H1 (cell line): Measurements from ENCODE around the gene TMEM178B. TPM values are rescaled to one million over a fixed set of nuclear protein-coding genes. Genes with fewer than 3 reads are reported as not detected.

Source experiments
- CTCF ChIA-PET: fragments of 300-600 bp; sonication (Branson Sonifier 250); formaldehyde crosslinking; loops from one replicate; lab custom pipeline; 2021; ENCODE audit not compliant: partially characterized antibody; lab: Charles Lee
- POLR2A ChIA-PET: fragments of 300-600 bp; sonication (Branson Sonifier 250); formaldehyde crosslinking; loops from one replicate; lab custom pipeline; 2021; ENCODE audit warnings: inconsistent platforms; ENCODE audit not compliant: partially characterized antibody; lab: Charles Lee
- DNase-seq, 2 experiments: peaks; one replicate each; pipeline versions ENCODE4 v3.0.0 to v3.0.0-alpha.2; 2010 to 2022; ENCODE audit warnings: low spot score in 2 of 2, low read depth in 1 of 2, mixed read lengths in 1 of 2
- FAIRE-seq: peaks from 2 replicates; lab custom pipeline; 2011; peaks lifted over from hg19 to GRCh38; lab: Jason Lieb, UNC
- H2AFZ ChIP-seq: 2 replicates; pipeline ENCODE4 v1.8.1; 2012; ENCODE audit warnings: low read length, inconsistent platforms
- H2AK5ac ChIP-seq: 2 replicates; pipeline ENCODE4 v1.6.1; 2013; ENCODE audit warnings: low read depth, low read length
- H2BK120ac ChIP-seq: replicated peaks from 2 replicates; pipeline ENCODE3; 2013; ENCODE audit warnings: low read depth, low read length, inconsistent platforms
- H2BK12ac ChIP-seq: 2 replicates; pipeline ENCODE4 v1.6.1; 2013; ENCODE audit warnings: low read depth, low read length
- H2BK15ac ChIP-seq: 2 replicates; pipeline ENCODE4 v1.6.1; 2013; ENCODE audit warnings: low read length
- H2BK20ac ChIP-seq: 2 replicates; pipeline ENCODE4 v1.6.1; 2013; ENCODE audit warnings: low read length
- H2BK5ac ChIP-seq: 2 replicates; pipeline ENCODE4 v1.6.1; 2013; ENCODE audit warnings: low read depth, low read length
- H3K14ac ChIP-seq: 2 replicates; pipeline ENCODE4 v1.6.1; 2013; ENCODE audit warnings: inconsistent platforms; ENCODE audit not compliant: insufficient read length
- H3K18ac ChIP-seq: 2 replicates; pipeline ENCODE4 v1.6.1; 2013; ENCODE audit warnings: low read length; ENCODE audit errors: extremely low read depth
- H3K23ac ChIP-seq: 2 replicates; pipeline ENCODE4 v1.6.1; 2013; ENCODE audit warnings: inconsistent platforms; ENCODE audit not compliant: insufficient read length
- H3K23me2 ChIP-seq: 2 replicates; pipeline ENCODE4 v1.6.1; 2013; ENCODE audit warnings: low read depth, low read length
- H3K27ac ChIP-seq: 2 replicates; pipeline ENCODE4 v1.6.1; 2011; ENCODE audit warnings: low read depth, low read length, inconsistent platforms
- H3K27me3 ChIP-seq, 4 experiments: replicated peaks in 1 of 4; 1 replicate in 1 of 4; 2 replicates in 3 of 4; pipeline versions ENCODE4 v1.6.1 to v1.8.1; 2011 to 2013; ENCODE audit warnings: low read length in 3 of 4, mild to moderate bottlenecking in 3 of 4, inconsistent platforms in 2 of 4, mixed read lengths in 2 of 4, moderate library complexity in 1 of 4; ENCODE audit not compliant: control insufficient read depth in 3 of 4, insufficient read depth in 3 of 4; ENCODE audit errors: extremely low read depth in 1 of 4
- H3K36me3 ChIP-seq, 4 experiments: 2 replicates each; pipeline versions ENCODE4 v1.6.1 to v1.8.1; 2011 to 2013; ENCODE audit warnings: mild to moderate bottlenecking in 4 of 4, low read length in 3 of 4, moderate library complexity in 2 of 4, control low read depth in 1 of 4, inconsistent platforms in 1 of 4; ENCODE audit not compliant: insufficient read depth in 4 of 4, control insufficient read depth in 2 of 4
- H3K4ac ChIP-seq: replicated peaks from 2 replicates; pipeline ENCODE3; 2013; ENCODE audit warnings: low read length, low read depth, mixed read lengths, inconsistent platforms; ENCODE audit not compliant: insufficient read length
- H3K4me1 ChIP-seq, 4 experiments: replicated peaks in 1 of 4; 1 replicate in 1 of 4; 2 replicates in 3 of 4; pipeline versions ENCODE4 v1.6.1 to v1.8.1; 2011 to 2013; ENCODE audit warnings: low read length in 3 of 4, inconsistent platforms in 2 of 4, mixed read lengths in 1 of 4; ENCODE audit not compliant: insufficient read depth in 4 of 4, control insufficient read depth in 3 of 4
- H3K4me2 ChIP-seq, 2 experiments: 2 replicates each; pipeline versions ENCODE4 v1.6.1 to v1.8.1; 2011 to 2013; ENCODE audit warnings: low read depth in 2 of 2, low read length in 2 of 2, control low read depth in 1 of 2, inconsistent platforms in 1 of 2, mild to moderate bottlenecking in 1 of 2; ENCODE audit not compliant: insufficient read depth in 1 of 2
- H3K4me3 ChIP-seq, 4 experiments: fragments of 200-600, 300-600 bp in 1 of 4; sonication (generic), shearing (Covaris generic), sonication (Bioruptor Twin) in 1 of 4; 2 replicates each; pipeline versions ENCODE4 v1.5.1 to v1.8.1; 2011 to 2016; ENCODE audit warnings: low read length in 4 of 4, low read depth in 3 of 4, control low read depth in 2 of 4, inconsistent platforms in 2 of 4, mild to moderate bottlenecking in 2 of 4, mixed read lengths in 1 of 4, moderate library complexity in 1 of 4; ENCODE audit not compliant: insufficient read depth in 2 of 4; ENCODE audit errors: extremely low read depth in 1 of 4
- H3K56ac ChIP-seq: replicated peaks from 2 replicates; pipeline ENCODE3; 2013; ENCODE audit warnings: low read depth, mild to moderate bottlenecking, mixed read lengths, low read length, inconsistent platforms; ENCODE audit not compliant: insufficient read length
- H3K79me1 ChIP-seq: 2 replicates; pipeline ENCODE4 v1.6.1; 2013; ENCODE audit warnings: low read depth, low read length, control low read depth
- H3K79me2 ChIP-seq, 2 experiments: 2 replicates each; pipeline versions ENCODE4 v1.6.1 to v1.8.1; 2012 to 2013; ENCODE audit warnings: low read length in 2 of 2, mild to moderate bottlenecking in 2 of 2, inconsistent platforms in 1 of 2; ENCODE audit not compliant: insufficient read depth in 2 of 2, control insufficient read depth in 1 of 2
- H3K9ac ChIP-seq, 4 experiments: replicated peaks in 1 of 4; 1 replicate in 1 of 4; 2 replicates in 3 of 4; pipeline versions ENCODE4 v1.6.1 to v1.8.1; 2011 to 2013; ENCODE audit warnings: low read depth in 3 of 4, low read length in 3 of 4, control low read depth in 2 of 4, mild to moderate bottlenecking in 2 of 4, moderate library complexity in 2 of 4, inconsistent platforms in 1 of 4; ENCODE audit errors: extremely low read depth in 1 of 4
- H3K9me3 ChIP-seq, 2 experiments: 2 replicates each; pipeline versions ENCODE4 v1.6.1 to v1.8.1; 2012 to 2013; ENCODE audit warnings: mild to moderate bottlenecking in 2 of 2, moderate library complexity in 2 of 2, control low read depth in 1 of 2, inconsistent platforms in 1 of 2, low read depth in 1 of 2, low read length in 1 of 2, mixed read lengths in 1 of 2; ENCODE audit not compliant: insufficient read depth in 2 of 2
- H4K20me1 ChIP-seq, 2 experiments: replicated peaks in 1 of 2; 2 replicates each; pipeline versions ENCODE3 to v1.8.1; 2011 to 2013; ENCODE audit warnings: inconsistent platforms in 2 of 2, low read length in 2 of 2, mild to moderate bottlenecking in 1 of 2; ENCODE audit not compliant: insufficient read depth in 2 of 2, control insufficient read depth in 1 of 2
- H4K5ac ChIP-seq: 2 replicates; pipeline ENCODE4 v1.6.1; 2013; ENCODE audit warnings: low read length, low read depth, mixed read lengths, inconsistent platforms; ENCODE audit not compliant: insufficient read length
- H4K8ac ChIP-seq: 2 replicates; pipeline ENCODE4 v1.8.0; 2013; ENCODE audit warnings: mild to moderate bottlenecking, moderate library complexity, low read length, inconsistent platforms; ENCODE audit not compliant: insufficient read depth; ENCODE audit errors: extremely low read depth
- H4K91ac ChIP-seq: replicated peaks from 2 replicates; pipeline ENCODE3; 2013; ENCODE audit warnings: low read length, mixed read lengths, inconsistent platforms; ENCODE audit not compliant: insufficient read length
- BCL11A ChIP-seq, 2 experiments: IDR thresholded peaks; one replicate each; pipeline ENCODE4 v1.6.1; 2011; ENCODE audit warnings: low read depth in 2 of 2, low read length in 2 of 2, mild to moderate bottlenecking in 2 of 2
- CTBP2 ChIP-seq: IDR thresholded peaks from 2 replicates; pipeline ENCODE4 v1.7.0; 2011; ENCODE audit warnings: borderline replicate concordance, mild to moderate bottlenecking, moderate library complexity, mixed read lengths, low read length; ENCODE audit not compliant: insufficient read depth, insufficient read length
- MAFK ChIP-seq: IDR thresholded peaks from 2 replicates; pipeline ENCODE4 v1.6.1; 2012; ENCODE audit warnings: low read depth, mild to moderate bottlenecking, improper control_type of control experiment, low read length
- MAX ChIP-seq: IDR thresholded peaks from 2 replicates; pipeline ENCODE4 v1.6.1; 2012; ENCODE audit warnings: inconsistent platforms
- POLR2AphosphoS5 ChIP-seq: IDR thresholded peaks from 2 replicates; pipeline ENCODE4 v1.6.1; 2011; ENCODE audit warnings: low read depth, low read length
- RNF2 ChIP-seq: fragments of 200-900, 300-1000 bp; sonication (generic); IDR thresholded peaks from 2 replicates; pipeline ENCODE4 v1.7.1; 2016; ENCODE audit warnings: borderline replicate concordance, low read depth, mild to moderate bottlenecking, antibody characterized with exemption, low read length; ENCODE audit not compliant: poor library complexity, severe bottlenecking; ENCODE audit errors: missing control alignments
- SIRT6 ChIP-seq: IDR thresholded peaks from one replicate; pipeline ENCODE4 v1.7.1; 2012; ENCODE audit warnings: low read length, inconsistent platforms
- TEAD4 ChIP-seq: IDR thresholded peaks from 2 replicates; pipeline ENCODE4 v1.6.1; 2012; ENCODE audit warnings: low read depth, low read length, inconsistent platforms, mixed read lengths
- YY1 ChIP-seq: IDR thresholded peaks from 2 replicates; pipeline ENCODE4 v1.6.1; 2011; ENCODE audit warnings: low read depth, mild to moderate bottlenecking, low read length
- WGBS, 2 experiments: shearing (Covaris generic) in 1 of 2; methylation state at CpG; one replicate each; pipeline versions ENCODE4 v1.1.6 to v1.1.7; 2013 to 2015; ENCODE audit warnings: low lambda C conversion rate in 2 of 2, mixed read lengths in 2 of 2, inconsistent platforms in 1 of 2, low coverage in 1 of 2, missing lambda C conversion rate in 1 of 2; ENCODE audit not compliant: insufficient replicate concordance in 2 of 2, insufficient coverage in 1 of 2, insufficient read length in 1 of 2; ENCODE audit errors: extremely low coverage in 1 of 2, missing lambda C conversion rate in 1 of 2; 5-methylcytosine and 5-hydroxymethylcytosine counted together
- polyA plus RNA-seq, 7 experiments: library from polyadenylated mRNA; depleted of rRNA in 3 of 7; stranded (reverse) in 5 of 7; unstranded in 2 of 7; fragments of >200 nt in 5 of 7; fragments of 200-250 nt in 2 of 7; gene quantifications; 1 replicate in 5 of 7; 2 replicates in 1 of 7; 4 replicates in 1 of 7; pipeline versions ENCODE4 v1.2.1 to v1.2.3, GENCODE V29; 2011 to 2013; ENCODE audit warnings: missing spikeins in 2 of 7, mixed read lengths in 2 of 7
- total RNA-seq: library from RNA; stranded (reverse); fragmentation: NEBNext Ultra II Directional; extraction: Animal tissue kit (Norgen Biotek cat#: 25700); gene quantifications from 2 replicates; pipeline ENCODE4 v1.2.1, GENCODE V29; 2021

Gene TMEM178B
- total and polyA plus RNA-seq, 2 of the 8 experiments (the other 6 are each of a cell fraction or from before 2014, with no cell fraction given) = 5.3 to 18.1 TPM

- WGBS, 2 experiments = 83% methylated on average over 4 of the region's 4 CpGs; no CpG with 5 or more reads in 1 of the 2 experiments
- no peaks in the 10 kb centered on the region for H3K23me2 ChIP-seq
- no peaks in the 10 kb centered on the region; the same call in 1 of the 2 replicates for H3K79me1 ChIP-seq
- FAIRE-seq (no peak), DNase-seq (no peak)
- no peak overlapping the region for H2BK20ac ChIP-seq
- no peaks in the 10 kb centered on the region for H3K79me2 ChIP-seq
- H3K9me3 ChIP-seq = no peaks in the 10 kb centered on the region
- no peak overlapping the region for H3K14ac ChIP-seq
- no peaks in the 10 kb centered on the region for H3K36me3 ChIP-seq
- no peak overlapping the region for H3K18ac ChIP-seq
- H4K8ac ChIP-seq = no peak overlapping the region
- H3K23ac ChIP-seq = no peak overlapping the region
- no peak overlapping the region for H2AFZ ChIP-seq
- no peaks in the 10 kb centered on the region for H4K20me1 ChIP-seq
- no peak overlapping the region for H3K4me2 ChIP-seq
- H3K9ac ChIP-seq = no peak overlapping the region
- H4K5ac ChIP-seq = no peak overlapping the region
- H3K4me3 ChIP-seq = no peak overlapping the region
- TF ChIP-seq TEAD4 (no peak), YY1 (no peak), CTBP2 (no peak), RNF2 (no peak), POLR2AphosphoS5 (no peak), SIRT6 (no peak), MAX (no peak), BCL11A (IDR thresholded peaks at IDR 0.05; ENCODE audit: low read depth in 2 of 2, low read length in 2 of 2) (no peak), MAFK (no peak)
- no peaks in the 10 kb centered on the region; a peak in 1 of 7 replicates for H3K4me1 ChIP-seq
- no peak overlapping the region for H2BK5ac ChIP-seq
- H2BK12ac ChIP-seq = no peak overlapping the region
- no peaks in the 10 kb centered on the region for H3K27me3 ChIP-seq
- no peak overlapping the region for H3K27ac ChIP-seq
- H3K4ac ChIP-seq = no peak overlapping the region
- no peak overlapping the region for H2BK15ac ChIP-seq
- H2AK5ac ChIP-seq = no peak overlapping the region
- H4K91ac ChIP-seq = no peak overlapping the region
- ChIA-PET POLR2A (no interaction called here), CTCF (interaction anchor here (0.6 to 3.1 kb wide), 19 partner anchors 9 to 374 kb away, joined by 3 to 10 read pairs (median 3); no protein-coding TSS in a partner anchor)
- H2BK120ac ChIP-seq = no peak overlapping the region
- H3K56ac ChIP-seq = no peak overlapping the region
Measured at GRCh38 chr7:141276031-141276430, 202.2 kb downstream of the TMEM178B start.
